PC-9 (cell line): ENCODE results near the gene ACSL1.

Experiments used
- EZH2 ChIP-seq: fragments of 200-600 bp; sonication (generic); IDR thresholded peaks from 2 replicates; pipeline ENCODE4 v1.8.0; 2017; ENCODE audit warnings: antibody characterized with exemption, low read depth
- TF ChIP-seq, protein P1 (sequence below): fragments of 200-600 bp; sonication (generic); conservative IDR thresholded peaks from 2 replicates; pipeline ENCODE4 v1.6.1; 2017; ENCODE audit warnings: mixed run types, antibody characterized with exemption, mild to moderate bottlenecking, moderate library complexity

DNA sequence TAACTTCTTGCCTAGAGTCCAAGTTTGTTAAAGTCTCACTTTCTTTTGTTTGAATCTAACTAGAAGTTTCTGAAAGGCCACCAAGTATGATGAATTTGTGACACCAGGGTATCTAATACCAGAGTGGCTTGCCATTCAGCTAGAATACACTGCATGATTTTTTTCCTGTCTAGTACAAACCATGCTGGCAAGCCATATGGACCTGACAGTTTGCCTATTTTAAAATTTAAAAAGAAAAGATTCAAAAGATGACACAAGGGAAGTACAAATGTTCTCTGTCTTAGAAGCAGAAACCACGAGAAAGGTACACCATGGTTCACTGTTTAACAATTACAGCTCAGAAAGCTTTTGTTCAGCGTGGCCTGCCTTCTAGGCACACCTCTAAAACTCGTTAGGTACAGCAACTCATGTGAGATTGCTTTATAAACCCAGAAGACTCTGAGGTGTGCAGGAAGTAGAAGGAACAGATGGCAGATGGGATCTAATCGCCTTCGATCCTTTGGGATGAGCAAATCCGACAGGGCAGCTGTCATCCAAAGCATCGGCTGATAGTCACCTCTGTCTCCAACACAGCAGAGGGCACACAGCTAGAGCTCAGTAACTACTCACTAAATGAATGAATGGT is 56.5 kb downstream of the ACSL1 start:
- TF ChIP-seq, protein P1, sequence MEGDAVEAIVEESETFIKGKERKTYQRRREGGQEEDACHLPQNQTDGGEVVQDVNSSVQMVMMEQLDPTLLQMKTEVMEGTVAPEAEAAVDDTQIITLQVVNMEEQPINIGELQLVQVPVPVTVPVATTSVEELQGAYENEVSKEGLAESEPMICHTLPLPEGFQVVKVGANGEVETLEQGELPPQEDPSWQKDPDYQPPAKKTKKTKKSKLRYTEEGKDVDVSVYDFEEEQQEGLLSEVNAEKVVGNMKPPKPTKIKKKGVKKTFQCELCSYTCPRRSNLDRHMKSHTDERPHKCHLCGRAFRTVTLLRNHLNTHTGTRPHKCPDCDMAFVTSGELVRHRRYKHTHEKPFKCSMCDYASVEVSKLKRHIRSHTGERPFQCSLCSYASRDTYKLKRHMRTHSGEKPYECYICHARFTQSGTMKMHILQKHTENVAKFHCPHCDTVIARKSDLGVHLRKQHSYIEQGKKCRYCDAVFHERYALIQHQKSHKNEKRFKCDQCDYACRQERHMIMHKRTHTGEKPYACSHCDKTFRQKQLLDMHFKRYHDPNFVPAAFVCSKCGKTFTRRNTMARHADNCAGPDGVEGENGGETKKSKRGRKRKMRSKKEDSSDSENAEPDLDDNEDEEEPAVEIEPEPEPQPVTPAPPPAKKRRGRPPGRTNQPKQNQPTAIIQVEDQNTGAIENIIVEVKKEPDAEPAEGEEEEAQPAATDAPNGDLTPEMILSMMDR: no peak
- TF ChIP-seq EZH2: no peak
